ENCODE measurements around the gene UBXN1.

DNA sequence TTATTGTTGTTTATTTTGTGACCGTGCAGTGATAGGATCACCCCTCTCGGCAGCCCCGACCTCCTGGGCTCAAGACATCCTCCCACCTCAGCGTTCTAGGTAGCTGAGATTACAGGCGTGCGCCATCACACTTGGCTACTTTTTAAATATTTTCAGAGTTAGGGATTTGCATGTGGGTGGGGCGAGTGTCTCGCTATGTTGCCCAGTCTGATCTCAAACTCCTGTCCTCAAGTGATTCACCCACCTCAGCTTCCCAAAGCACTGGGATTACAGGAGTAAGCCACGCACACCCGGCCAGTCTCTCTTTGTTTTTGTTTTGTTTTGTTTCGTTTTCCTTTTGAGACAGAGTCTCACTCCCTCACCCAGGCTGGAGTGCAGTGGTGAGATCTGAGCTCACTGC is 24.6 kb downstream of the UBXN1 start:
- TF ChIP-seq CTCF (IDR thresholded peaks at IDR 0.05) = no peak
- TF ChIP-seq EP300 (IDR thresholded peaks at IDR 0.05) = no peak
